Activated CD4-positive, alpha-beta memory T cell treated with anti-CD3 and anti-CD28 coated beads, Interleukin-2, amount 10 ng/mL, durations not matched to agents 7 days and 5 days (primary cell): ENCODE measurements around the gene RASGRF1. TPM values are rescaled to one million over a fixed set of nuclear protein-coding genes. Genes with fewer than 3 reads are reported as not detected.

Source experiments
- CTCF ChIA-PET: fragments of 350-600 bp; sonication (Branson Sonifier 250); formaldehyde crosslinking; loops from one replicate; lab custom pipeline; 2021; ENCODE audit warnings: antibody characterized with exemption, inconsistent platforms; lab: Charles Lee
- POLR2A ChIA-PET: fragments of 350-600 bp; sonication (Branson Sonifier 250); formaldehyde crosslinking; loops from one replicate; lab custom pipeline; 2021; ENCODE audit warnings: antibody characterized with exemption; lab: Charles Lee
- DNase-seq: peaks from one replicate; pipeline ENCODE4 v3.0.0-alpha.2; 2020
- H3K27ac Mint-ChIP-seq: one replicate; pipeline ENCODE4 v1.8.0; 2021; ENCODE audit warnings: mild to moderate bottlenecking, mixed read lengths
- H3K27me3 Mint-ChIP-seq: one replicate; pipeline ENCODE4 v1.8.0; 2021; ENCODE audit warnings: mixed read lengths
- H3K36me3 Mint-ChIP-seq: one replicate; pipeline ENCODE4 v1.8.0; 2021; ENCODE audit warnings: low read depth, mixed read lengths
- H3K4me1 Mint-ChIP-seq: one replicate; pipeline ENCODE4 v1.8.0; 2021; ENCODE audit warnings: mixed read lengths
- H3K4me3 Mint-ChIP-seq: one replicate; pipeline ENCODE4 v1.8.0; 2021; ENCODE audit warnings: mild to moderate bottlenecking, mixed read lengths
- H3K9me3 Mint-ChIP-seq: one replicate; pipeline ENCODE4 v1.8.0; 2021; ENCODE audit warnings: mixed read lengths
- total RNA-seq, 2 experiments: library from RNA; stranded (reverse); gene quantifications; one replicate each; pipeline ENCODE4 v1.2.3, GENCODE V29; 2021

RASGRF1 gene
- total RNA-seq, 2 experiments from 2014 or later: not detected

DNA sequence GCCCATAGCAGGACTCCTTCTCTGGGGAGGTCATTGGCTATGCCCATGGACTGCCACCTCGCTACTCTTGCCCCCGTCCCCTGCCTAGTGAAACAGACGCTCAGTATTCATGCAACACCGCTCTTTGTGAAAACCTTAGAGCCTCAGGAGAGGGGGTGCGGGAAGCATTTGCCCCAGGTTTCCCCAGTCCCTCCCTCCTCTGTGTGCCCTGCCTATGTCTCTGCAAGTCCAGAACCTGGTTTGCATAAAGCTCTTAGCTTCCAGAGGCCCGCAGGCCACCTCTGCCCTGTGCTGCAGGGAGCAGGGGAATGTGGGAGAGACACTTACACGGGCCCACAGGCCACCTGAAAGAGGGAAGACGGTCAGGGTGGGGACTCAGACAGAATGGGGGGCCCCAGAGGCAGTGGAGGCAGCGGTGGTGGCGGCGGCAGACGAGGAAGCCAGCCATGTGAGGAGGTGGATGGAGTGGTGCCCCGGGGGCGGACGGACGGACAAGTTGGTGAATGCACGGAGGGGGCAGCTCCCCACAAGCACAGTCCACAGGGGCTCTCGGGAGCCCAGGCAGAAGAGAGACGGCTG is 111.9 kb downstream of the RASGRF1 start:
- peaks cover 25% of the 10 kb centered on the region for H3K4me1 Mint-ChIP-seq
- no peaks in the 10 kb centered on the region for H3K36me3 Mint-ChIP-seq
- ChIA-PET CTCF (interaction anchor here (1.0 to 6.9 kb wide), 5 partner anchors 28 to 93 kb away, joined by 3 to 49 read pairs (median 4); no protein-coding TSS in a partner anchor), POLR2A (interaction anchor here (1.2 kb wide), 1 partner anchor 35 kb away, joined by 3 read pairs; no protein-coding TSS in a partner anchor)
- no peak overlapping the region for H3K27ac Mint-ChIP-seq
- H3K9me3 Mint-ChIP-seq: no peaks in the 10 kb centered on the region
- DNase-seq: no peak
- peaks cover 3% of the 10 kb centered on the region for H3K27me3 Mint-ChIP-seq
- no peak overlapping the region for H3K4me3 Mint-ChIP-seq

DNA sequence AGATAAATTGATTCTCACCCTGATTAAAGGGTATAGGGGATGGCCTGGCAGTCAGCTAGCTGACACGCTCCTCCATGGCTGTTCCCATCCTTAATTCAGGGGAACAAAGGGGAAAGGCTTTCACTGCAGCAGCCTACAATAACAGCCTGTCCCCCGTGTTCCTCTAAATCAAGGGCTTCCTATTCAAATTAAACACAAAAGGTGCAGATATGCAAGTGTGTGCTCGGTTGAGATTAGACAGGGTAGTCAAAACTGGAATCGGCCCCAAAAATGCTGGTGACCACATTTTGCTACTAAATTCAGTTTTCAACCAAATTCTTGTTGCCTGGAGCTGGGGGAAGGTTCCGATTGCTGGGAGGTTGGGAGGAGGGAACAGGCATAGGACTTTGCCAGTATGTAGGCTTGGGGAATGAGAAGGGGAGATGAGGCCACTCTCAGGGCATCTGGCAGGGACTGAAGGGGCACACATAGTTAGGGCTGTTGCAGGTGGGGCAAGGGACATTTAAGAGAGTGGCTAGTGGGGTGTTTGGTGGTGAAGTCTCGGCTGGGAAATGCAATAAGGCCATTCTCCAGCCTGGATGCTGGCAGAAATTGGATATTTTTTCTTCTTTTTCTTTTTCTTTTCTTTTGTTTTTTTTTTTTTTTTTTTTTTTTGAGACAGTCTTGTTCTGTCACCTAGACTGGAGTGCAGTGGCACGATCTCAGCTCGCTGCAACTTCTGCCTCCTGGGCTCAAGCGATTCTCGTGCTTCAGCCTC is 112.8 kb downstream of the RASGRF1 start:
- Mint-ChIP-seq H3K4me1 (peaks cover 25% of the 10 kb centered on the region), H3K36me3 (no peaks in the 10 kb centered on the region), H3K27ac (peak overlapping the region; percentile 7), H3K4me3 (no peak overlapping the region), H3K27me3 (no peaks in the 10 kb centered on the region), H3K9me3 (no peaks in the 10 kb centered on the region)
- DNase-seq: no peak
- CTCF ChIA-PET: interaction anchor here (1.4 to 6.9 kb wide), 2 partner anchors 29 to 69 kb away, joined by 4 to 49 read pairs; no protein-coding TSS in a partner anchor
- POLR2A ChIA-PET: interaction anchor here (1.2 kb wide), 1 partner anchor 34 kb away, joined by 3 read pairs; no protein-coding TSS in a partner anchor

DNA sequence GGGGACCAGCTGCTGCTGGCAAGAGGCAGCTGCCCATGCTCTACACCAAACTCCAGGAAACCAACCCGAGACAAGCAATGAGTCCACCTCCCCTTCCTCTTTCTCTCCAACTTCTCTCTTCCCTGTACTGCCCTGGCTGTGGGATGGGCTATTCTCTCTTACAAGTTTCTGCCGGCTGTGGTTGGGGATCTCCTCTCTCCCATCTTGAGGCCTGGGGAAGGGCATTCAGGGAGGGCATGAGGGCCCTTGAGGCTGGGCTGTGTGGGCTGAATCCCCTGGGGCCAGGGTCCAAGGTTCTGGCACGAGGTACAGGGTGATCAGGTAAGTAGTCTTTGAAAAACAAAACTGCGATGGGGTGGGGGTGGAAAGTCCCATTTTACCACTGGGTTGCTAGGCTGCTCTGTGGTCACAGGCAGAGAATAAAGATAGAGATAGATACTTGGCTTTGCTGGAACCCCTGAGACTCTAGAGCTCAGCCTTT is 113.4 kb downstream of the RASGRF1 start:
- Mint-ChIP-seq H3K4me3 (no peak overlapping the region), H3K36me3 (no peaks in the 10 kb centered on the region), H3K27me3 (no peaks in the 10 kb centered on the region), H3K4me1 (peaks cover 25% of the 10 kb centered on the region), H3K27ac (no peak overlapping the region), H3K9me3 (no peaks in the 10 kb centered on the region)
- ChIA-PET POLR2A (no interaction called here), CTCF (interaction anchor here (6.9 kb wide), 1 partner anchor 68 kb away, joined by 49 read pairs; no protein-coding TSS in a partner anchor)
- DNase-seq: peak; percentile 20

DNA sequence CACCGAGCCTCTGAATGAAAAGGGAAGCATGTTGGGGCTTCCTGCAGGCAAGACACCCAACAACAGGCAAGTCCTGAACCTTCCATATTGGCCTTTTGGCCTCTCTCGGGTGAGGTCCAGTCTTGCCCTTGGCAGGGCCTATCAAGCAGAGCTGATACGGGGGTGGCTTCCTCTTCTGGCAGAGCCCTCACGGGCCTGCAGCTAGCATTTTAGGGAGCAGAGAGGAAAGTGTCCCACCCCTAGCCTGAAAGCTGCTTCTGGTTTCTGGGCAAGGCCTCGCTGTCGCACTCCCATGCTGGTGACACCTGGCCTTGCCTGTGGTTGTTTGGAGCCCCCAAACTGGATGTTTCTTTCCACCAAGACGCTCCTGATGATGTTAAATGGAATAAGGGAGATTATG is 113.9 kb downstream of the RASGRF1 start:
- Mint-ChIP-seq H3K36me3 (no peaks in the 10 kb centered on the region), H3K27ac (no peak overlapping the region), H3K27me3 (no peaks in the 10 kb centered on the region), H3K4me3 (no peak overlapping the region), H3K9me3 (no peaks in the 10 kb centered on the region), H3K4me1 (peaks cover 25% of the 10 kb centered on the region)
- POLR2A ChIA-PET: no interaction called here
- CTCF ChIA-PET: interaction anchor here (6.9 kb wide), 1 partner anchor 68 kb away, joined by 49 read pairs; no protein-coding TSS in a partner anchor
- DNase-seq: no peak

DNA sequence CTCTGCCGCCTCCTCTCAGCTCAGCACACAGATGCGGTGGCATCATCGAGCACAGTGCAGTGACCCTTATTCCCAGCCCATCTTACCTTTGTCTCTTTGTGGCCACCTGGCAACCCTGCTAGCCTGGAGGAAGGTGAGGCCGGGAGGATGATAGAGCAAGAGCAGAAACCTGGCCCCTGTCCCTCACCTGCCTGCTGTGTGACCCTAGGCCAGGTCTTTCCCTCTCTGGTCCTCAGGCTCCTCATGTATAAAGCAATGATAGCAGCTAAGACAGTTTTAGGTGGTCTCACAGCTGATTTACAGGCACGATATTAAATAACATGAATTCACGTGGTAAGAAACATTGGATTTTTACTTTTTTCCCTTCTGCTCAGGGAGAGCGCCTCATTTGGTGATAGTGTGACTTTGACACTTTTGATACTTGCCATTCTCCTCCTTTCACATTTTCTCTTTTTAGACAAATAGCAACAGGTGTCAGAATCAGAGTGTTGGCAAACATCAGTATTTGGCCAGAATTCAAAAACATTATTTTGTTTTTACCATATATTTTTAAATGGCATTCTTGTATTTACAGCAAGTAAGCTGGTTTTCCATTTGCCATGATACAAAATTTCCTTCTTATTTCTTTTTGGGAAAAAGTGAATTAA is 116.2 kb downstream of the RASGRF1 start:
- Mint-ChIP-seq H3K4me3 (no peak overlapping the region), H3K27me3 (no peaks in the 10 kb centered on the region), H3K36me3 (no peaks in the 10 kb centered on the region), H3K9me3 (no peaks in the 10 kb centered on the region), H3K4me1 (peaks cover 21% of the 10 kb centered on the region), H3K27ac (no peak overlapping the region)
- ChIA-PET CTCF (no interaction called here), POLR2A (no interaction called here)
- DNase-seq: no peak

DNA sequence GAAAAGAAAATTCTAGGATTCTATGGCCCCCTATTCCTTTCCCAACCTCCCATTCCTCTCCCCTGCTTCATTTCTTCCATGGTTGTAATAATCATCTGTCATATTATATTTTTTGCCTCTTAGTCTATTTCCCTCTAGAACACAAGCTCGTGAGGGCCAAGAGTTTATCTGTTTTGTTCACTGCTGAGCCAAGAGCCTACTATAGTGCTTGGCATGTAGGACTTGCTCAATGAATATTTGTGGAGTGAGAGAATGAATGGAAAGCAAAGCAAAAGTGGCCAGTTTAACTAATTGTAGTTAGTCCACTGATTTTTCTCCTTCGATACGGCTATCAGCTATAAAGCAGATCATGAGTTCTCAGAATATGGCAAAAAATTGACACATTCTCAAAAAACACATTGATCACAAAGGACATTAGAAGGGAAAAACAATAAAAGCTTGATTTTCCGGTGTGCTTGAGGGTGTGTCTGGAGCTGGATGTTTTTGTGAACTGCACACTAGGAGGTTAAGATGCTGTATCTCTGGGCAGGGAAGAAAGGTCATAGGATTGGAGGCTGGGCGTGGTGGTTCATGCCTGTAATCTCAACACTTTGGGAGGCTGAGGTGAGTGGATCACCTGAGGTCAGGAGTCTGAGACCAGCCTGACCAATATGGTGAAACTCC is 120.8 kb downstream of the RASGRF1 start:
- peaks cover 4% of the 10 kb centered on the region for H3K27me3 Mint-ChIP-seq
- POLR2A ChIA-PET: no interaction called here
- H3K36me3 Mint-ChIP-seq: no peaks in the 10 kb centered on the region
- no peak for DNase-seq
- no peak overlapping the region for H3K27ac Mint-ChIP-seq
- no peaks in the 10 kb centered on the region for H3K9me3 Mint-ChIP-seq
- no peak overlapping the region for H3K4me3 Mint-ChIP-seq
- CTCF ChIA-PET: interaction anchor here (0.6 to 1.0 kb wide), 2 partner anchors 10 to 61 kb away, joined by 3 read pairs; no protein-coding TSS in a partner anchor
- no peaks in the 10 kb centered on the region for H3K4me1 Mint-ChIP-seq

DNA sequence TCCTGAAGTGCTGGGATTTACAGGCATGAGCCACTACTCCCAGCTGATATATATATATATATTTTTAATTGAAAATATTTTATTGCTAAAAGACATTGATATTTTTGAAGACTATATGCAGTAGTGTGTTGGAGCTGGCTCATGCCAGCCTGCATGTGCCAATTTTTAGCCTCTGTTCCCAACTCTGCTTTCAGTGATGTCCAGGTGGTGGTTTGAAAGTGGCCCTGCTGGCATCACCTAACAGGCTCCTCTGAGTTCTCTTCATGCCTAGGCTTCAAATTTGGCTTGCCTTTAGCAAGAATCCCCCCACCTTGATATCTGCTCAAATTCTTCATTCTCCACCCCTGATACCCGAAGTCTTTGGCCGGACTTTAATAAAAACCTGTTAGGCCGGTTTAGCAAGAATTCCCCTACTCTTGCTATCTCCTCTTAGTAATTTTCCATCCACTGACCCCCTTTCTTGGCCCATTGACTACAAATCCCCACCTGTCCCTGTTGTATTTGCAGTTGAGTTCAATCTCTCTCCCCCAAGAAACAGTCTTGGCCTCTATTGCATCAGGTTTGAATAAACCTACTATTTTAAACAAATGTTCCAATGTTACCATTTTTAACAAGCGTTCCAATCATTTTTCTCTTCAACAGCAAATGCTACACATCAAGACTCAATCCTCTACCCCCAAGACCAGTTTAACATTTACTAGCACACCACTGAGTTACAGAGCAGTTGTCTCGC is 121.9 kb downstream of the RASGRF1 start:
- Mint-ChIP-seq H3K4me3 (no peak overlapping the region), H3K9me3 (no peaks in the 10 kb centered on the region), H3K27me3 (peaks cover 4% of the 10 kb centered on the region), H3K36me3 (no peaks in the 10 kb centered on the region), H3K27ac (no peak overlapping the region), H3K4me1 (no peaks in the 10 kb centered on the region)
- CTCF ChIA-PET: interaction anchor here (2.3 kb wide), 1 partner anchor 12 kb away, joined by 14 read pairs; no protein-coding TSS in a partner anchor
- POLR2A ChIA-PET: interaction anchor here (0.6 kb wide), 1 partner anchor 165 kb away, joined by 3 read pairs; no protein-coding TSS in a partner anchor
- DNase-seq: no peak

DNA sequence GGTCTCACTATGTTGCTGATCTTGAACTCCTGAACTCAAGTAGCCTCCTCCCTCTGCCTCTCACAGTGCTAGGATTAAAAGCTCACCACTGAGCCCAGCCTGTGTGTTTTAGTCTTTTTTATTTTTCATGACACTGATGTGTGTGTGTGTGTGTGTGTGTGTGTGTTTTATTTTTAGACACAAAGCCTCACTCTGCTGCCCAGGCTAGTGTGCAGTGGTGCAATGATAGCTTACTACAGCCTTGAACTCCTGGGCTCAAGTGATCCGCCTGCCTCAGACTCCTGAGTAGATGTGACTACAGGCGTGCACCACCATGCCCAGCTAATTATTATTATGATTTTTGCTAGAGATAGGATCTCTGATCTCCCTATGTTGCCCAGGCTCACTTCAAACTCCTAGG is 122.5 kb downstream of the RASGRF1 start:
- Mint-ChIP-seq H3K4me3 (no peak overlapping the region), H3K9me3 (no peaks in the 10 kb centered on the region), H3K27me3 (peaks cover 4% of the 10 kb centered on the region), H3K27ac (no peak overlapping the region), H3K4me1 (no peaks in the 10 kb centered on the region), H3K36me3 (no peaks in the 10 kb centered on the region)
- POLR2A ChIA-PET: no interaction called here
- CTCF ChIA-PET: interaction anchor here (2.3 kb wide), 1 partner anchor 12 kb away, joined by 14 read pairs; no protein-coding TSS in a partner anchor
- no peak for DNase-seq

DNA sequence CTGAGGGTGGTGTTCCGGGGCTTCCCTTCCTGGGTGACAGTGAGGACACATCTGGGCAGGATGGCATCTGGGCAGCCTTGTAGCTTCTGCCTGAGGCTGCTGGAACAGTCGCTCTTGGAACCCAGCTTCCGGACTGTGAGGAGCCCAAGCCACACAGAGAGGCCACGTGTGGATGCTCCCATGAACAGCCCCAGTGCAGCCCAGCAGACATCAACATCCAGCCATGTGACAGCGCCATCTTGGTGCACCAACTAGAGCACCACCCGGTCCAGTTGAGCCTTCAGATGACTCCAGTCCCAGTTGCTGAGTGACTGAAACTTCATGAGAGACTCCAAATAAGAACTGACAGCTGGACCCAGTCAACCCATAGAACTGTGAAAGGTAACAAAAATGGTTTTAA is 130.3 kb downstream of the RASGRF1 start:
- POLR2A ChIA-PET: no interaction called here
- no peaks in the 10 kb centered on the region for H3K36me3 Mint-ChIP-seq
- no peaks in the 10 kb centered on the region for H3K9me3 Mint-ChIP-seq
- CTCF ChIA-PET: interaction anchor here (1.1 kb wide), 1 partner anchor 47 kb away, joined by 3 read pairs; no protein-coding TSS in a partner anchor
- no peak for DNase-seq
- H3K27me3 Mint-ChIP-seq: peaks cover 3% of the 10 kb centered on the region
- H3K4me3 Mint-ChIP-seq: no peak overlapping the region
- no peaks in the 10 kb centered on the region for H3K4me1 Mint-ChIP-seq
- H3K27ac Mint-ChIP-seq: no peak overlapping the region

DNA sequence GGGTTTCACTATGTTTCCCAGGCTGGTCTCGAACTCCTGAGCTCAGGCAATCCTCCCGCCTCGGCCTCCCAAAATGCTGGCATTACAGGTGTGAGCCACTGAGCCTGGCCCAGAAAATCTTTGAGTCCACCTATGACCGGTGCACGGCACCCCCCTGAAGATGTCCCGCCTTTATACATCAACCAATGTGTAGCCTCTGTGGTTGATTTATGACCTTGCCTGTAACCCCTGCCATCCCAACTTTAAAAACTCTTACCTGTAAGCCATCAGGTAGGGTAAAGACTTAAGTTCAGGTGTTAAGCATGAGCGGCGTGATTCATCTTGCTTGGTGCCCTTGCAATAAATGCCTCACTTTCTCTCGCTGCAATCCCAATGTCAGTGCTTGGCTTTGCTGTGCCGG is 131.2 kb downstream of the RASGRF1 start:
- ChIA-PET CTCF (interaction anchor here (1.1 kb wide), 1 partner anchor 48 kb away, joined by 3 read pairs; no protein-coding TSS in a partner anchor), POLR2A (no interaction called here)
- H3K4me3 Mint-ChIP-seq: no peak overlapping the region

DNA sequence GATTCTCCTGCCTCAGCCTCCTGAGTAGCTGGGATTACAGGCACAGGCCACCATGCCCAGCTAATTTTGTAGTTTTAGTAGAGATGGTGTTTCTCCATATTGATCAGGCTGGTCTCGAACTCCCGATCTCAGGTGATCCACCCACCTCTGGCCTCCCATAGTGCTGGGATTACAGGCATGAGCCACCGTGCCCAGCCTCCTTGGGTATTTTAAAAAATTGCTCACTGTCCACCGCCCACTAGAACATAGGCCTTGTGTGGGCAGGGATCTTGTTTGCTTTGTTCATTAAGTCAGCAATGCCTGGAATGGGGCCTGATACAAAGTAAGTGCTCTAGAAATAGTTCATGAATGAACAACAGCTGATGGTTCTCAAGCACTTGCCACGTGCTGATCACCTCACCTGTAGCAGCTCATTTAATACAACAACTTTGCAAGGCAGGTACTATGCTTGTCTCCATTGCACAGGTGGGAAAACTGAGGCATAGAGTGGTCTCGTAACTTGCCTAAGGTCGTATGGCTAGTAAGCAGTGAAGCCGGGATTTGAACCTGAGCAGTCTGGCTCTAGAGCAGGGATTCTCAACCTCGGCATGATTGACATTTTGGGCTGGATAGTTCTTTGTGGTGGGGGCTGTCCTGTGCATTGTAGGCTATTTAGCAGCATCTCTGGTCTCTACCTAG is 133.0 kb downstream of the RASGRF1 start:
- ChIA-PET POLR2A (no interaction called here), CTCF (no interaction called here)
- Mint-ChIP-seq H3K4me1 (no peaks in the 10 kb centered on the region), H3K27ac (no peak overlapping the region), H3K4me3 (no peak overlapping the region), H3K36me3 (no peaks in the 10 kb centered on the region), H3K27me3 (peaks cover 3% of the 10 kb centered on the region), H3K9me3 (no peaks in the 10 kb centered on the region)
- DNase-seq: no peak

More for the DNA sequence above, 131.2 kb downstream of the RASGRF1 start:
- H3K27ac Mint-ChIP-seq: no peak overlapping the region
- no peaks in the 10 kb centered on the region for H3K4me1 Mint-ChIP-seq
- H3K27me3 Mint-ChIP-seq: peaks cover 3% of the 10 kb centered on the region
- no peaks in the 10 kb centered on the region for H3K36me3 Mint-ChIP-seq
- no peaks in the 10 kb centered on the region for H3K9me3 Mint-ChIP-seq
- DNase-seq: no peak
